ENCODE data around the gene CCDC14.
"Not testable (repeated sequence)": the region's sequence is repeated elsewhere in the genome, so short reads cannot be mapped to it uniquely, and the experiment has no call there.

CCDC14 gene

DNA sequence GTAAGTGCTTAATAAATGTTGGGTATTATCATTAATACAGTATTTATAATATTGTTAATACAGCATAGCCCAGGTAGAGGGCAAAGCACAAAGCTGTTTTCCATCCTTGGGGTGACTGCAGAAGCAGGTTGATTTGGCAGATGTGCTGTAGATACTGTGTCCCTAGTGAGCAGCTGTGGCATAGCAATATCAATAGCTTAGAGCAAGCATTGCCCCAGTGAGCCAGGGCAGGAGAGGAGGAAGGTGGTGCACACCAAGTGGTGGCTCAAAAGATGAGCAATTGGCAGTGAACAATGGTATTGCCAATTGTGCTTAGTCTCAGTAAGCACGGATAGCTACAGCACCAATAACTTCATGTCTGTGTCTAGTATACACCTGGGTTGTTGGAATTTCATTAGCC, 5.8 kb upstream of the CCDC14 start:
- not testable (repeated sequence) for DNase-seq

- DNase-seq = not testable (repeated sequence)
These were observed 3.8 kb upstream of the CCDC14 start for GRCh38 chr3:123964793-123965192.

DNA sequence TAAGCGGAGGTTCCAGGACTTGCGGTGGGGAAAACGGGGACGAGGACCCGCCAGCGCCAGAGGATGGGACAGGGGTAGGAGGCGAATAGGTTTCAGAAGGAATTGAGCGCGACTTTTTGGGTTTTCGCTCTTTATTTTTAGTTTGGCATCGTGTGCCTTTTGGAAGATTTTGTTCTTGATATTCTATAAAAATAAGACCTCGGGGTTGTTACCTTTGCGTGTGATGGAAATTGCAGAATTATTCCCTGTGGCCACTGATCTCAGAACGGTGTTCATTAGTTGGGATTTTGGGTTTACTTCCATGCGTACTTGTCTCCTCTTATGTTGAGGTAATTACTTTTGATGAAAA, 453 bp upstream of the CCDC14 start:
- no peak for DNase-seq

DNA sequence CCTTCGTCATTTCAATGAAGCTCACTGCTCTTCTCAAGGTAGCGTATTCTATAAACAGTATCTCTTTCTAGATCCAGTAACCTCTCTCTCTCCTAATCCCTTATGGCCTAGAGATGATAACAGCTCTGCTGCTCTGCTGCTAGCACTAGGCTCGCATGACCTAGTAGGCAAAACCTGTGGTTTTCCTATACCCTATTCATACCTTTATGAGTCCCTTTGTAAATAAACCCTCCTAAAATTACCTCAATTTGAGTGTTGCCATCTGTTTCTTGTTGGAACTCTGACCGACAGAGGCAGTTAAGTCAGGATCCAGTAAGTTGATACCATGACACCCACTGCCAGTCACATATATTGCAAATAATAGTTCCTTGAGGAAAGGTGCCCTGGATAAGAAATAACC, 7.3 kb downstream of the CCDC14 start:
- no peak for DNase-seq

DNA sequence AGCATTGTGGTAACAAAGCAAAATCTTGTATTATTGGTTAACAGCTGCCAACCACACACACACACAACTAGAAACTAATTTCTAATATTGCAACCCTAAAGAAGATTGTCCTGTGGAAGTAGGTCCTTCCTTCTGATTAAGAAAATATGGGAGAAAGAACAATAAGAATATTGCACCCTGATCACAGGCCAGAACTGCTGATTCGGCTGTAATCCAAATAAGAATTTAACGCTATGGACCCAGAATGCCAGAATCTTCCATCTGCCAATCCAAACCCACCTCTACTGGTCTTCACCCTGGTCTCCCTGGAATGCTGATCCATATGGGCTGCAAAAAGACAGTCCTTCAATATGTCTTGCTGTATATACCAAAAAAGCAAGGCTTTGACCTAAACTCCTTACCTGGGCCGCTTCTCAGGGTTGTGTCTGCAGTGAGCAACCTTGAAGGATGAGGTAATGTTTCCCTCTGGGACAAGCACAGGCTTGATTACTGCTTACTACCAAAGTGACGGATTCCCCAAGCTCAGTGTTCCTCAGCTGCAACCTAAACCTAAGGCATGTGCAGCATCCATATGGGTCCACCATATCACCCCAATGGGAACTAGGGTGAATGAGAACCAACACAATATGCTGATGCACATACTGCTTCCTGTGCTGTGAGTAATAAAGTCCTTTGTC, 8.0 kb downstream of the CCDC14 start:
- DNase-seq = no peak

DNA sequence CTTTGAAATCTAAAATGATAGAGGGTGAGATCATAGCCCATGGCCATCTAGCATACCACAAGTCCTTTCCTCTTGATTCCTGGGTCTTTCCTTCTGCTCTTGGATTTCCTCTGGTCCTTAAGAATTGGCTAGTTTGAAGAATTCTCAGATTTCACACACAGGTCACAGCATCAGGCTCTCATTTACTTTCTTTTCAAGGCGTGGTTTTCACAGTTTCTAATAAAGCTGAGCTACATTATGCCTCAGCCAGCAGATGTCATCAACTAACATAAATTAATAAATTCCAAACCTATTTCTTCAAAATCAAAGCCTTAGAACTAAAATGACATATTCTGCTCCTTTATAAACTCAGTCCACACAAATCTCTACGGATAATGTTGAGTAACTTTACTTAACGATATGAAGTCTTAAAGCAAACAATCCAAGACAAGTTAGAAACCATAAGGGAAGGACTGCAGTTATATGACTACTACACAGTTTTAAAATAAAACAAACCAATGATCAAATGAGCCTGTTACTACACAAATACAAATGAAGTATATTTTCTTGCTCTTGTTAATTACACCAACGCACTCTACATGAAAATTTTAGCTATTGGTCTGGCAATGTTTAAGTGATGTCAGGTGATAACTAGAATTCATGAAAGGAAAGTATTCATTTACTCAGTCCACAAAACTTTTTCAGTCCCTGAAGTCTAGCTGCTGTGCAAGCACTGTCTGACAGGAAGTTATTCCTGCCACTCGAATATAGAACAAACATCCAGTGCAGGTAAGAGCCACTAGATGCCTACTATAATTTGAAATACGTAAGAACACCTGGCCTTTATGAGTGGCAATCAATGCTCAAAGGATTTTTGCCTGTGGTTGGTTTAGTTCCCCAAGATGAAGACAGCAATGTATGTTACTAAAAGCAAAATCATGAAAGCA, 9.2 kb downstream of the CCDC14 start:
- no peak for DNase-seq

DNA sequence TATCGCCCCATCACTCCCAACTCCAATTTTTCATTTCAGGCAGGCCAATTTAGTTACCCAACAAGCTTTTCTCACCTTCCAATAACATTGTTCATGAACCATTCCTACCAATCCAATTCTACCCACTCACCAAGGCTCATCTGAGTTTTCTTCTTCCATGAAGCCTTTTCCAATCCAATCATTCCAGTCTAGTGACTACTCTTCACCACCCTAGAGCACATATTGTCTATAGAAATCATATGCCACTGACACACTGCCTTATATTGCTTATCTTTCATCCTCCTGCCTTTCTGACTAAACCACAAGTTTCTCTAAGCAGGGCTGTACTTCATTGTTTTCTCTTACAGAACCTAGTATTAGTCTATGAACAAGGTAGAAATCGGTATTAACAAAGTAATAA, 11.4 kb downstream of the CCDC14 start:
- no peak for DNase-seq

DNA sequence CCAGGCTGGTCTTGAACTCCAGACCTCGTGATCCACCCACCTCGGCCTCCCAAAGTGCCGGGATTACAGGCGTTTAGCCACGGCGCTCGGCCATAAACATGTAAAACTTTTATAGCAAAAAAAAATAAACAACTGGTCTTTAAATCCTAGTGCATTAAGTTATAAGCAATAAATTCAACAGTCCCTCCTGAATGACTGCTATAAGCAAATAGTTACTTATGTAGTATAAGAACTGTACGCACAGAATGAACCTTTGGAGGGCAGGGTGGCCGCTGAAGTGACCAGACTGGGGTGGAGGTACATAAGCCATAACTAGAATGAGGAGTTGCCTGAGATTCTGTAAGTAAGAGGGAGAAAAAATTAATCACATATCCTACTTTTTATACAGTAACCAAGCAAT, 12.6 kb downstream of the CCDC14 start:
- DNase-seq = no peak

DNA sequence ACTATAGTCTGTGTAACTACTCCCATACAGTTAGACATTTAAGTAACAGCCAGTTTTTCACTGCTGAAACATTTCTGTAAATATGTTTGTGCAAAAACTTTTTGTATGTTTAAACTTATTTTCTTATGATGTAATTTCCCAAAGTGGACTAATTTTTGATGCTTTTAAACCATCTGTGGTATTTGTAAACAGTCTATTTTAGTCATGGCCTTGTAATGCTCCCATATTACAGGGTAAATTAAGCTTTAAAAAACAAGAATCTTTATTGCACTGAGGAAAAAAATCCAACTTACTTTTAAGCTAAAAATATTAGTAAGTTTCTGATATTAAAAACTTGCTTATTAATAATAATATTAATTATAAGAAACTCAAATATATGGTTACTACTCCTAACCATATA, 13.5 kb downstream of the CCDC14 start:
- DNase-seq = no peak

DNA sequence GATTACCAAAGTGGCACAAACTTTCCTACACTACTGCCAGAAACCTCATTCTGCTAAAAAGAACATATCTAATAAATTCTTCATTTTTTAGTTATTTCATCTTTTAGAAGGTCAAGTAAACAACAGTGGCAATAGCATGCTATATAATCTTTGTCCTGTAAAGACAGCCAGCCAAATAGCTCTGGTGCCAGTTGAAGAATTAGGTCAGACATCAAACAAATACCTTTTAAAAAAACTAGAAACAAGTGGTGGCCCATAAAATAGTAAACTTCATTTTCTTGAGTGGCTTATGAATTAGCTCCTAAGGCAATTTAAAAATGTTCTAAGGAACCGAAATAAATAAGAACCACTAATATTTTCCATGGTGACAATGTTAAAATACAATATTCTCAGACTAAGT, 19.5 kb downstream of the CCDC14 start:
- DNase-seq = no peak

- no peak for DNase-seq
These were observed 19.9 kb downstream of the CCDC14 start for GRCh38 chr3:123941121-123941520.

- DNase-seq = no peak
These were observed 21.3 kb downstream of the CCDC14 start for GRCh38 chr3:123939706-123940105.

DNA sequence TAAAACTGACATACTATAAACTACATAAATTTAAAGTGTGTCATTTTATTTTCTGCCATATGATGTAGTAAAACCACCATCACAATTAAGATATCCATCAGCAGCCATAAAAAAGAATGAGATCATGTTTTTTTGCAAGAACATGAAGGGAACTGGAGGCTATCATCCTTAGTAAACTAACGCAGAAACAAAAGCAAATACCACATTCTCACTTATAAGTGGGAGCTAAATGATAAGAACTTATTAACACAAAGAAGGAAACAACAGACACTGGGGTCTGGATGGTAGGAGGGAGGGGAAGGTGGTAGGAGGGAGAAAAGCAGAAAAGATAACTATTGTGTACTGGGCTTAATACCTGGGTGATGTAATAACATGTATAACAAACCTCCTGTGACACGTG, 24.6 kb downstream of the CCDC14 start:
- DNase-seq = no peak

DNA sequence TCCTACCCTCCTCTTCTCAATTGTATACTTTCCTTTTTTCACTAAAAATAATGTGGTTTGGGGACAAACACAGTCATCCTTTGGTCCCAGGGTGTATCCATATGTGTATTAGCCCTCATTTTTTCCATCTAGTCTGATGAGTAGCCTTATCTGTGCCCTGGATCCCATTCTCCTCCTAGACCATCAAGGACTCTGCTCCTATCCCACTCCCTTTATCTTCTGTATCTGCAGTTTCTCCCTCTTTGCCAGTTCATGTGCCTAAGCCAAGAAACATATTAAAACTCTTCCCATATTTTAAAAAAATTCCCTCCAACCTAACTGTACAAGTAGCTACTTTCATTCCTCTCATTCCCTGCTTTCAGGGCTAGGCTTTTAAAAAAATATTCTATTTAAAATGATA, 25.2 kb downstream of the CCDC14 start:
- DNase-seq = no peak

DNA sequence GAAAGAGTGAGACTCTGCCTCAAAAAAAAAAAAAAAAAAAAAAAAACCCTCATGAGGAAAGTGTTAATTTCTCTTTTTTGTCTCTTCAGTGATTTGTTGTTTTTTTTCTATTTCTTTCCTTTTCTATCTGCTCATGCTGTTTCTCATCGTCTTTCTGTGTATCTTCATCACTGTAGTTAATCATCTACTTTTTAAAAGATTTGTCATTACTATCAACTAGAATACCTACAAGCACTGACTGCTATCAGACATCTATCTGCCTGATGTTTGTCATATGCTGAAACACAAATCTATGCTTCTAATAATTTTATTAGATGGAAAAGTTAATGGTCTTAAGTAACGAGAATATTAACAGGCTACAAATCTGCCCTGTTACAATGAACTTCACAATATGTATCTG, 26.8 kb downstream of the CCDC14 start:
- no peak for DNase-seq

DNA sequence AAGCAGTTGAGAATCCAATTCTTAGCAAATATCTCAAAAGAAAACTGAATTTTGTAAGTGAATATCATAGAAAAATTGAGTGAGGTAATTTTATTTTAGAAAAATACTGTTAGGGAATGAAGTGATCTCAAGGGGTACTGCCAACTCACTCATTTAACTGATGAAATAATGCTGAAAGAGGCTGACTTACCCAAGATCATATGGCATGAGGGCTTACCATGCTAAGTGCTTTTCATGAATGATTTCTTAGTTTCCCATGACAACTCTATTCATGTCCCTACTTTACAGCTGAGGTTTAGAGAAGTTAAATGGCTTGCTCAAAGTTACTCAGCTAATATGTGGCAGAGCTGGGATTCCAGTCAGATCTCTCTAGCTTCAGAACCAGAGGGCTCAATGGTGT, 30.6 kb downstream of the CCDC14 start:
- no peak for DNase-seq

- no peak for DNase-seq
These were observed 31.7 kb downstream of the CCDC14 start for GRCh38 chr3:123929325-123929724.

- DNase-seq = no peak
These were observed 34.6 kb downstream of the CCDC14 start for GRCh38 chr3:123926396-123926795.

- DNase-seq = no peak
These were observed 40.2 kb downstream of the CCDC14 start for GRCh38 chr3:123920868-123921267.

- no peak for DNase-seq
These were observed 40.6 kb downstream of the CCDC14 start for GRCh38 chr3:123920383-123920782.

- DNase-seq = no peak
These were observed 41.7 kb downstream of the CCDC14 start for GRCh38 chr3:123919353-123919752.

- DNase-seq = no peak
These were observed 46.2 kb downstream of the CCDC14 start for GRCh38 chr3:123914829-123915228.

GRCh38 chr3:123909785-123910184, 51.2 kb downstream of the CCDC14 start:
- DNase-seq = no peak

GRCh38 chr3:123907720-123908119, 53.3 kb downstream of the CCDC14 start:
- no peak for DNase-seq
